ENCODE measurements around the gene TECRL. TPM values are rescaled to one million over a fixed set of nuclear protein-coding genes. Genes with fewer than 3 reads are reported as not detected.

Gene TECRL
- total and polyA plus RNA-seq, 10 of the 15 experiments (the other 5 are each of a cell fraction or from before 2014, with no cell fraction given) = 0.10 TPM; not detected in 9

- Histone ChIP-seq H3K27ac (ENCODE audit: control insufficient read depth, insufficient read depth) (no peak overlapping the region), H2AFZ (ENCODE audit: control insufficient read depth, low read depth, low read length) (no peak overlapping the region), H3K4me2 (ENCODE audit: control insufficient read depth, insufficient read depth) (no peak overlapping the region), H3K9ac (ENCODE audit: control insufficient read depth, insufficient read depth, low read length) (no peak overlapping the region), H3K27me3 (replicated peaks in 1 of 2; ENCODE audit: control insufficient read depth in 2 of 2, insufficient read depth in 2 of 2, low read length in 1 of 2) (no peaks in the 10 kb centered on the region), H3K9me3 (replicated peaks; ENCODE audit: control insufficient read depth, insufficient read depth, low read length) (no peaks in the 10 kb centered on the region), H3K36me3 (ENCODE audit: control insufficient read depth in 2 of 2, insufficient read depth in 2 of 2, low read length in 1 of 2) (no peaks in the 10 kb centered on the region), H3K4me3 (no peak overlapping the region), H3K4me1 (ENCODE audit: control insufficient read depth, insufficient read depth, low read length) (no peaks in the 10 kb centered on the region), H3K79me2 (ENCODE audit: control insufficient read depth, insufficient read depth, low read length) (no peaks in the 10 kb centered on the region), H4K20me1 (ENCODE audit: control insufficient read depth, insufficient read depth) (no peaks in the 10 kb centered on the region)
- RAD21 ChIA-PET (ENCODE audit: unreplicated experiment) = no interaction called here
- SMC1A ChIA-PET (ENCODE audit: uncharacterized antibody, unreplicated experiment) = no interaction called here
- FAIRE-seq (no peak), DNase-seq (ENCODE audit: low read depth, low spot score) (no peak), ATAC-seq (no peak)
- intact Hi-C loops (cut with micrococcal nuclease; ENCODE audit: unreplicated experiment) = loop anchor here (5.0 kb wide), 1 partner anchor 109 kb away; no protein-coding TSS in a partner anchor
- BruUV-seq (replicated peaks) = no TSS peak
- TF ChIP-seq YBX1 (IDR thresholded peaks at IDR 0.05) = no peak
- TF ChIP-seq TCF7 (IDR thresholded peaks at IDR 0.05; ENCODE audit: borderline replicate concordance) = no peak
- TF ChIP-seq SMAD5 (IDR thresholded peaks at IDR 0.05; ENCODE audit: low read depth) = no peak
- TF ChIP-seq RUNX3 (IDR thresholded peaks at IDR 0.05; ENCODE audit: low read length) = no peak
- TF ChIP-seq HDAC6 (IDR thresholded peaks at IDR 0.05; ENCODE audit: unreplicated experiment) = no peak
- TF ChIP-seq SIN3A (IDR thresholded peaks at IDR 0.05; ENCODE audit: low read depth, low read length) = no peak
- TF ChIP-seq BACH1 (IDR thresholded peaks at IDR 0.05; ENCODE audit: borderline replicate concordance) = no peak
- no peak for TF ChIP-seq PAX5 (IDR thresholded peaks at IDR 0.05; ENCODE audit: borderline replicate concordance, low read depth, low read length)
- TF ChIP-seq FOS (IDR thresholded peaks at IDR 0.05; ENCODE audit: borderline replicate concordance, extremely low read depth, insufficient read length) = no peak
- TF ChIP-seq MTA2 (IDR thresholded peaks at IDR 0.05; ENCODE audit: low read depth) = no peak
- no peak for TF ChIP-seq CREM (IDR thresholded peaks at IDR 0.05; ENCODE audit: low read depth)
- no peak for TF ChIP-seq ZNF274 (IDR thresholded peaks at IDR 0.05; ENCODE audit: insufficient read depth, insufficient read length)
- TF ChIP-seq MYB (IDR thresholded peaks at IDR 0.05; ENCODE audit: borderline replicate concordance, low read depth, low read length) = no peak
- TF ChIP-seq, protein P1, sequence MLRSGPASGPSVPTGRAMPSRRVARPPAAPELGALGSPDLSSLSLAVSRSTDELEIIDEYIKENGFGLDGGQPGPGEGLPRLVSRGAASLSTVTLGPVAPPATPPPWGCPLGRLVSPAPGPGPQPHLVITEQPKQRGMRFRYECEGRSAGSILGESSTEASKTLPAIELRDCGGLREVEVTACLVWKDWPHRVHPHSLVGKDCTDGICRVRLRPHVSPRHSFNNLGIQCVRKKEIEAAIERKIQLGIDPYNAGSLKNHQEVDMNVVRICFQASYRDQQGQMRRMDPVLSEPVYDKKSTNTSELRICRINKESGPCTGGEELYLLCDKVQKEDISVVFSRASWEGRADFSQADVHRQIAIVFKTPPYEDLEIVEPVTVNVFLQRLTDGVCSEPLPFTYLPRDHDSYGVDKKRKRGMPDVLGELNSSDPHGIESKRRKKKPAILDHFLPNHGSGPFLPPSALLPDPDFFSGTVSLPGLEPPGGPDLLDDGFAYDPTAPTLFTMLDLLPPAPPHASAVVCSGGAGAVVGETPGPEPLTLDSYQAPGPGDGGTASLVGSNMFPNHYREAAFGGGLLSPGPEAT (IDR thresholded peaks at IDR 0.05; ENCODE audit: low read depth) = no peak
- TF ChIP-seq, protein P2, sequence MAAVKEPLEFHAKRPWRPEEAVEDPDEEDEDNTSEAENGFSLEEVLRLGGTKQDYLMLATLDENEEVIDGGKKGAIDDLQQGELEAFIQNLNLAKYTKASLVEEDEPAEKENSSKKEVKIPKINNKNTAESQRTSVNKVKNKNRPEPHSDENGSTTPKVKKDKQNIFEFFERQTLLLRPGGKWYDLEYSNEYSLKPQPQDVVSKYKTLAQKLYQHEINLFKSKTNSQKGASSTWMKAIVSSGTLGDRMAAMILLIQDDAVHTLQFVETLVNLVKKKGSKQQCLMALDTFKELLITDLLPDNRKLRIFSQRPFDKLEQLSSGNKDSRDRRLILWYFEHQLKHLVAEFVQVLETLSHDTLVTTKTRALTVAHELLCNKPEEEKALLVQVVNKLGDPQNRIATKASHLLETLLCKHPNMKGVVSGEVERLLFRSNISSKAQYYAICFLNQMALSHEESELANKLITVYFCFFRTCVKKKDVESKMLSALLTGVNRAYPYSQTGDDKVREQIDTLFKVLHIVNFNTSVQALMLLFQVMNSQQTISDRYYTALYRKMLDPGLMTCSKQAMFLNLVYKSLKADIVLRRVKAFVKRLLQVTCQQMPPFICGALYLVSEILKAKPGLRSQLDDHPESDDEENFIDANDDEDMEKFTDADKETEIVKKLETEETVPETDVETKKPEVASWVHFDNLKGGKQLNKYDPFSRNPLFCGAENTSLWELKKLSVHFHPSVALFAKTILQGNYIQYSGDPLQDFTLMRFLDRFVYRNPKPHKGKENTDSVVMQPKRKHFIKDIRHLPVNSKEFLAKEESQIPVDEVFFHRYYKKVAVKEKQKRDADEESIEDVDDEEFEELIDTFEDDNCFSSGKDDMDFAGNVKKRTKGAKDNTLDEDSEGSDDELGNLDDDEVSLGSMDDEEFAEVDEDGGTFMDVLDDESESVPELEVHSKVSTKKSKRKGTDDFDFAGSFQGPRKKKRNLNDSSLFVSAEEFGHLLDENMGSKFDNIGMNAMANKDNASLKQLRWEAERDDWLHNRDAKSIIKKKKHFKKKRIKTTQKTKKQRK (IDR thresholded peaks at IDR 0.05; ENCODE audit: low read depth, low read length) = no peak
- no peak for TF ChIP-seq SREBF2 (IDR thresholded peaks at IDR 0.05; ENCODE audit: low read length)
- TF ChIP-seq NFYA (IDR thresholded peaks at IDR 0.05; ENCODE audit: borderline replicate concordance, low read depth, low read length) = no peak
- TF ChIP-seq BMI1 (IDR thresholded peaks at IDR 0.05; ENCODE audit: borderline replicate concordance) = no peak
- POLR2A ChIA-PET = no interaction called here
- CTCF ChIA-PET = no interaction called here
- in situ Hi-C loops (cut with MboI) = no loop called here
- WGBS (ENCODE audit: insufficient coverage, insufficient replicate concordance, low lambda C conversion rate, missing lambda C conversion rate) = 3% methylated on average over 2 of the region's 2 CpGs
These were observed 142.6 kb downstream of the TECRL start for GRCh38 chr4:64266669-64267068.
